ENCODE data around the gene SMYD3.

Gene SMYD3

DNA sequence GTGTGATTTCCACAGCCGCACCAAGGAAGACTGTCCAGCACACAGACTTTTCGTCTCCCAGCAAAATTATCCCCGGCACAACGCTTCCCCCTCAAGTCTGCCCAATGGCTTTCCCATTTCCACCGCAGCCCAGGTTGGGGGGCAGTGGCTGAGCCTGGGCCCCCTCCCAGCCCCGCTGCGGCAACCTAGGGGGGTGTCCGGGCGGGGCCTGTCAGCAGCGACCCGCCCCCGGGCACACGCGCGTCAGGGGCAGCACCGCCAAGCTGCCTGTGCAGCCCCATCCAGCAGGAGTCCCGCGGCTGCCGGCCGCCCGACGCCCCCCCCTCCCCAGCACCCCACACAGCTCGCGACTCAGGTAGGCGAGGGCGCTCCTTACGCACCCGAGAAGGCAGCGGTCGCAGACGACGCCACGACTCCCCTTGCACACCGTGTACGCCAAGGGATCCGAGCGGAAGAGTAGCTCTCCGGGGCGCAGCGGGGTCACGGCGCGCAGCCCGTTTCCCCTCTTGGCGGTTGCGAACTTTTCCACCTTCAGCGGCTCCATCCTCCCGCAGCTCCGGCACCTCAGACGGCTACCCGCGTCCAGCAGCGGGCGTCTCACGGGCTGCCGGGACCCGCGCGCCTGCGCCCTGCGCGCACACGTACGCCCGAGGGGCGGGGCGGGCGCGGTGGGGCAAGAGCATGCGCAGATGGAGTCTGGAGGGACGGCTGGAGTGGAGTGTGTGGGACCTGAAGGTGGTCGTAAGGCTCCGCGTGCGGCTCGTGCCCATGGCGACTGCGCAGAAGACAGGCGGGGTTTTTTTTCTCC is at the start of gene SMYD3:
TSS of gene SMYD3 (minus strand) at position 606 of the 808 bp plus-strand sequence.
- peak; percentile 32 for DNase-seq

DNA sequence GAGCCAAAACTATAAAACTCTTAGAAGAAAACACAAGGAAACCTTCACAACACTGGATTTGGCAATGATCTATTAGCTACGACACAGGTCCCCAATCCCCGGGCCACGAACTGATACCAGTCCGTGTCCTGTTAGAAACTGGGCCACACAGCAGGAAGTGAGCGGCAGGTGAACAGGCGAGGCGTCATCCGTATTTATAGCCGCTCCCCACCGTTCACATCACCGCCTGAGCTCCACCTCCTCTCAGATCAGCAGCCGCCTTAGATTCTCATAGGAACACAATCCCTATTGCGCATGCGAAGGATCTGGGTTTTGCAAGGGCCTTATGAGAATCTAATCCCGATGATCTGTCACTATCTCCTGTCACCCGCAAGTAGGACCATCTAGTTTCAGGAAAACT is 47.1 kb upstream of the SMYD3 start:
- no peak for DNase-seq

DNA sequence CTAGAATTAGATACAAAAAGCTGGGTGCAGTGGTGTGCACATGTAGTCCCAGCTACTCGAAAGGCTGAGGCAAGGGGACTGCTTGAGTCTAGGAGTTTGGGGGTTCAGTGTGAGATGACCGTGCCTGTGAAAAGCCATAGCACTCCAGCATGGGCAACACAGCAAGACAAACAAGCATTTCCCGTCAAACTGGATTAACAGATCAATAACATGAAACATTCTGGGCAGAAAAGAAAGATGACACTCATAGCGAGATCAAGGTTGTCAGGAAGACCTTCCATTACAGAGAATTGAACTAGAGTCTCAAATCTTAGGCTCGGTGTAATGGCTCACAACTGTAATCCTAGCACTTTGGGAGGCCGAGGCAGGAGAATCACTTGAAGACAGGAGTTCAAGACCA is 45.0 kb upstream of the SMYD3 start:
- no peak for DNase-seq

DNA sequence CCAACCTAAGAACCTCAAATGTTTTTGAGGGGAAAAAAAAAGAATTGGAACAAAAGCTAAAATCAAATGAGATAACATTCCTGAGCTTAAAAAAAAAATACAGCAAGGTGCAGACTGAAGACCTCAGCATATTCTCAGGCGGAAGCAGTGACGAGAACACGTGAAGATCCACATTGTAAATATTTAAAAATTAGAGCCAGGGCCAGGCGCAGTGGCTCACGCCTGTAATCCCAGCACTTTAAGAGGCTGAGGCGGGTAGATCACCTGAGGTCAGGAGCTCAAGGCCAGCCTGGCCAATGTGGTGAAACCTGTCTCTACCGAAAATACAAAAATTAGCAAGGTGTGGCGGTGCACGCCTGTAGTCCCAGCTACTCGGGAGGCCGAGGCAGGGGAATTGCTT is 43.3 kb upstream of the SMYD3 start:
- no peak for DNase-seq

DNA sequence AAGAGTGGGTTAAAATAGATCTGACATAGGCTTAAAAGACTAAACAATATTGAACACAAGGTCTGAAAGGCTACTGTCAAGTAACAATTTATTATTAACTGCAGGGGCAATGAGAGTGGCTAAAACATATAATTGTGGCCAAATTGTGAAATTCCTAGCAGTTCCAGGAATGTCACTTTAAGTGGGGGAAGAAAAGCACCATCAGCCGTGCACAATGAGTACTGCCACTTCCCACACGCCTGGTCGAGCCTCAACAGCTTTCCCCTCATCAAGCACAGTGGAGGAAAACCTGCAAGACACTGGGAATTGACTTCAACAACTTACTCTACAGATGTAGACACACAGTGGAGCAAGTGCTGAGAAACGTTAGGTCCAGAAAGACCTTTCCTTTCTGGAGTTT is 42.6 kb upstream of the SMYD3 start:
- DNase-seq = no peak

DNA sequence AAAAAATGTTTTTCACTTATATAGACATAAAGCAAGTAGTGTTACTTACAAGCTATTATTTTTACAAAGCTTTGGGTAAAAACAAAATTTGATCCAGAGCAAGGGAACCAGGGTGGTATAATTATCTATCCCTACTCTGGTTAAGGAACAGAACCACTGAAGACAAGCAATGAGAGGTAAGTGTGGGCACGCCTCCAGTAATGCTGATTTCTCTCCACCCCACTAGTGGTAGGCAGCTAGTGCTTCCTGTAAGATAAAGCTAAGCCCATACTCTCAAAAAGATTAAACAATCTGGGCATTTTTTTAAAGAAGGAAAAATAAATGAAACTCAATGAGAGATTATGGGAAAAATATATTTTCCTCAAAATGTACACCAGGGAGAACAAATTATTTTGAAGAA is 36.9 kb upstream of the SMYD3 start:
- DNase-seq = no peak

DNA sequence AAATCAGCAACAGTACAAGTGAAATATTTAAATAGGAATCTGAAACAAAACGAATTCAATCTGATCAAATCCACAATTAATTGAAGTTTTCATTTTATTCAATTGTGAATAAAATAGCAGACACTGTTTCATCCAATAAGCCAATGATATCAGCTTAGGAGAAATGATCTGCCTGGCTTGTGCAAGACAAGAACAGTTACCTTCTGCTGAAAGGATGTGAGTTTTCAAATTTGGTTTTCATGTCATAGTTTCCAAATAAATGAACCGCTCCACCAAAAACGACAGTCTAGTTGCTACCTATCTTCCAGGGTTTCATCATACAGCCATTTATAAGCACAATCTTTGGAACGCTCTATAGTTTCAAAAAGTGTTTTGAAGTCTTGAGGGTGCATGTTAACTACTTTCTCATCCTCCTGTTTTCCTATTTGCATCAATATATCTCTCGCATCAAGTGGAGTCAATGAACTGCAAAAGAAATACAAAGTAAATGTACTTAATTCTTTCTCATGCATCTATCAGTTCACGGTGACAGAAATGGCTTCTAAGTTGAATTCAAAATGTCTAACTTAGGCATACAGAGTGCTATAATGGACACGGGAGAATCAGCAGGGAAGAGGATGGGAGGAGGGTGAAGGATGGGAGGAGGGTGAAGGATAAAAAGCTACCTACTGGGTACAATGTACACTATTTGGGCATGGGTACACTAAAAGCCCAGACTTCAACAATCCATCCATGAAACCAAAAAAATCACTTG is 33.8 kb upstream of the SMYD3 start:
- no peak for DNase-seq

DNA sequence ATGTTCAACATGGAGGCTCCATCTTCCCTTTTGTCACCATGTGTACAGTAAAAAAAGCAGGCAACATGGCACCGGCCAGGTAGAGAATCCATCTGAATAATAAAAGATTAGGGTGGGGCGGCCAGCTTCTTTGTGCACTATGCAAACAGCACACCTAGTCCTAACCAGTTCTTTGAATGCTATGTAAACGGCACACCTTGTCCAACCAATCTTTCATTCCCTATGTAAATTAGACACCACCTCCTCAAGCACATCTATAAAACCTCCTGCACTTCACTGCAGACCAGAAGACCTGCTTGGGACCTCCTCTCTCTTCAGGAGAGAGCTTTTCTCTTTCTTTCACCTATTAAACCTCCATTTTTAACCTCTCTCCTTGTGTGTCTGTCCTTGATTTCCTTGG is 30.8 kb upstream of the SMYD3 start:
- peak; percentile 84 for DNase-seq

DNA sequence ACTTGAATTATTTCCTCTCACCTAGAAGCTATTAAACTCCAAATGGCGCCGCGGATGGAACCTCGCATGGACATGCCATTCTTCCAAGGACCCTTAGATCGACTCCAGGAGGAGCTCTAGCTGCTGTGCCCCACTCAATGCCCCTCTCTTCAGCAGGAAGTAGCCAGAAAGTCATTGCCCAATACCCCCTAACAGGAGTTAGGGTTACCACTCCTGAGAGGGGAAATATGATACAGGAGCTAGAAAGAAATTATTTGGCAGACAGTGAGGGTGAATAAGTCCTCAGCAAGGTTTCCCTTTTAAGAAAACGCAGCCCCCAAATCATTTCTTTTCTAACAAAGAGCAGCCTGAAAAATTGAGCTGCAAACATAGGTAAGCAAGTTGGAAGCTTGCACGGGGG is 30.4 kb upstream of the SMYD3 start:
- DNase-seq = no peak

DNA sequence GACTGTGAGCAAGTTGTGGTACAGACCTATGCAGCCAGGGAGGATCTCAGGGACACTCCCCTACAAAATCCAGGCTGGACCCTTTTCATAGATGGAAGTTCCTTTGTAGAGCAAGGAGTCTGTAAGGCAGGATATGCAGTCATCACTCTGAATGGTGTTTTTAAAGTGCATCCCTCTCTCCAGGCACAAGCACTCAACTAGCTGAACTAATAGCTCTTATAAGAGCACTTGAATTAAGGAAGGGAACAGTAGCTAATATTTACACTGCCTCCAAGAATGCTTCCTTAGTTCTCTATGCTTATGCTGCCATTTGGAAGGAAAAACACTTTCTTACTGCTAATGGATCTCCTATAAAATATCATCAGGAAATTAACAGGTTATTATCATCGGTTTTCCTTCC is 27.0 kb upstream of the SMYD3 start:
- no peak for DNase-seq

DNA sequence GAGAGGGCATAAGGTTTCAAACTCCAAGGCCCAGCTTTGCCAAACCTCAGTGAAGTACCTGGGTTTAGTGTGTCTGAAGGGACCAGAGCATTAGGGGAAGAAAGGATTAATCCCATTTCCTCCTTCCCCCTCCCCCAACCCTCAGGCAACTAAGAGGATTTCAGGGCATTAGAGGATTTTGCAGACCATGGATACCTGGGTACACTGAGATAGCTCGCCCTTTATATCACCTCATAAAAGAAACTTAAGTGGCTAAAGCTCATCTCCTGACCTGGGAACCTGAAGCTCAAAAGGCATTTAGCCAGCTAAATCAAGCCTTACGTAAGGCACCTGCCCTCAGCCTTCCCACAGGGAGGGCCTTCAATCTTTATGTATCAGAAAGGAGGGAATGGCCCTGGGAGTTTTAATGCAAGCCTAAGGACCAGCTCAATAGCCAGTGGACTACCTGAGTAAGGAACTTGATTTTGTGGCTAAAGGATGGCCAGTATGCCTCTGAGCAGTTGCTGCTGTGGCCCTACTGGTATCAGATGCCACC is 26.4 kb upstream of the SMYD3 start:
- no peak for DNase-seq

DNA sequence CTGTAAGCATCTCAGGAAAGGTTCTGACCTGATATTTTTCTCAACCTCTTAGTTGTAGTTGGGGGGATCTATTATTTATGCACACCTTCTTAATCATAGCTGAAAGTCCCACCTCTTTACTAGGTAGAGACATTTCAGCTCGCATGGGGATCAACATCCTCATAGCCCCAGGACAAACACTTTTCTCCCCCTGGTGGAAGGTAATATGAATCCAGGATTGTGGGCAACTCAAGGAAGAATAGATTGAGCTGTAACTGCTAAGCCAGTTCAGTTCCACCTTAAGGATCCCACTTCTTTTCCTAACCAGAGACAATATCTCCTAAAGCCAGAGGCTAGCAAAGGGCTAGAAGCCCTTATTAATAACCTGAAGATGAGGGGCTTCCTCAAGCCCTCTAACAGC is 25.4 kb upstream of the SMYD3 start:
- DNase-seq = no peak

DNA sequence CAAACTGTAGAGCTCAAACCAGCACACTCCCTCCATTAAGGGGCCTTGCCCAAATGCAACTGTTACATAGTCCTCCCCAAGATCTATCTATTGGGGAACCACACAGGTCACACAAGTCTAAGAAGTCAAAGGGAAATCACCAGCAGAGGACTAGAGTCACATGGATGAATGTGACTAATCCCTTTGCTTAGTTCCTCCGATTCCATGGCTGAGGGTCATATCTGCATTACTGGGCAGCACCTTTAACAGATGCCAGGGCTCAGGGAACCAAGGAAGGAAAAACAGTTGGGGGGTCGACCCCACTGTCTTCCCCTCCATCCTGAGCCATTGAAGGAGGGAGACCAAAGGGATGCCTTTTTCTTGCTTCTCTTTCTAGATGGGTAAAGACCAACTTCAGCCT is 23.4 kb upstream of the SMYD3 start:
- DNase-seq = no peak

DNA sequence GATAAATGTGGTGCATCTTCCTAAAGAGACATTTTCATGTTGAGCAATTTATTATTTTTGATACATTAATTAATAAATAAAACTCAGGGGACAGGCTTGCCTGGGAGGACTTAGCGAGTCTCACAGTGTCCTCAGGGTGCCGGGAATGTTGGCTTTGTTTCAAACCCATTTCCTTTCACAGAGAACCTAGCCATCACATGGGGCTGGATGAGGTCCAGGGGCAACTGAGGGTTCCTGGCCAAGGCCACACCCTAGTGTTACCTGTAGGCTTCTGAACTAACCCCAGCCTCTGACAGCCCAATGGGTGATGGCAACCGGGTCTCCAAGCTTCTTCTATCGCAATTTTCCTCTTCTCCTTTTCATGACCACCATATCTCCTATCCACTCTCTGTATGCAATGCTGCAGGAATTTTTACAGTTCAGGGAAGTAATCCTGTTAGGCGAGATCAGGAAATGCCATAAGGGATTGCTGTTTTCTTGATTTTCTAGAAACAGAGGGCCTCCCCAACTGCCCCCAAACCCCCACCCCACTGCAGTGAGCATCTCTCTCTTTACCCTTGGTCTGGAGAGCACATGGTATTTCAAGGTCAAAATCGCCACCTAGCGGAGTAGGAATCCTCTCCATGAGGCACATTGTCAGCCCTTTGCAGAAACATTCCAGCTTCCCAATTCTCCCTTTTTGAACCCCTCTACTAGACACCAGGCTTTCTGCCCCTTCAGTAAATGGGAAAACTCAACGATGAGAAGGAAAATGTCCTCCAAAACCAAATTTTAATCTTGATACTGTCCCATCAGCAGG is 22.1 kb upstream of the SMYD3 start:
- no peak for DNase-seq

DNA sequence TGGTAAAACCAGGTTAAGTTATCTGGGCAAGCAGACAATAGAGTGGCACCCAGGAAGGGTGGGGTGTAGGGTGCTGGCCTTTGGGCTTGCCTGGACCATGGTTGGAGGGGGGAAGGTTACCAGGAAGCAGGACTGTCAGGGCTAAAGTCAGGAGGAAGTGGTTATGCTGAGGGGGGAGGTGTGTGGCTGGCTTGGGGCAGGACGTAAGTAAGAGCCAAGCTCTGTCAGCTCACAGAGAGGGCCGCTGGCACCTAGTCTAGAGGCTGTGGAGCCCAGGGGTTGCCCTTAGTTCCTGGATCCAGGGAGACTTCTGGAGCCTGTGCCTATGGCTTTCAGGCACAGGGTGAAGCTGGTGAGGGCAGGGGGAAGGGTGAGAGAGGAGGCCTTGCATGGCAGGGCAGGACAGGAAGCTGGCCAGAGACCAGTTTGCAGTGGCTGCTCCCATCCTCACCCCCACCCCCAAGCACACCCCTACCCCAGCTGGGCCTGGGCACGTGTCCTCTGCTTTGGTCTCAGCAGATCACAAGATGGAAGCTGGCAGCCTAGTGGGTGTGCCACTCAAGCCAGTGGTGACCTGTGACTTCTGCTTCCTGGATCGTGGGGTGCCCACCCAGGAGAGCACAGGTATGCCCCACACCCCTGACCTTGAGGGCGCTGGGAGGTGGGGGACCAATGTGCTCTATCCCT is 20.5 kb upstream of the SMYD3 start:
- no peak for DNase-seq

DNA sequence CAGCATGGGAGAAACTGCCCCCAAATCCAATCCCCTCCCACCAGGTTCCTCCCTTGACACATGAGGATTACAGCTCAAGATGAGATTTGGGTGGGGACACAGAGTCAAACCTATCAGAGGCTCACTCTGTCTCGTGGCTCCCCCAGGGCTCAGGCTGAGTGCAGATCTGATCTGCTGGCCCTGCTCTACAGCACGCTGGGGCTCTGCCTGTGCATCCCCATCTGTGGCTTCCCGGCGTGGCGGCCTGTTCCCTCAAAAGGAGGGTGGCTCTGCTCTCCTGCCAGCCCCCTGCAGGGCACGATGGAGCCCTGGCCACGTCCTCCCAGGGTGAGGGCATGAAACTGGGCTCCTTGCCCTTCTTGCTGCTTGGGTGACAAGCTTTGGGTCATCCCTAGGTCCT is 19.8 kb upstream of the SMYD3 start:
- DNase-seq = no peak

DNA sequence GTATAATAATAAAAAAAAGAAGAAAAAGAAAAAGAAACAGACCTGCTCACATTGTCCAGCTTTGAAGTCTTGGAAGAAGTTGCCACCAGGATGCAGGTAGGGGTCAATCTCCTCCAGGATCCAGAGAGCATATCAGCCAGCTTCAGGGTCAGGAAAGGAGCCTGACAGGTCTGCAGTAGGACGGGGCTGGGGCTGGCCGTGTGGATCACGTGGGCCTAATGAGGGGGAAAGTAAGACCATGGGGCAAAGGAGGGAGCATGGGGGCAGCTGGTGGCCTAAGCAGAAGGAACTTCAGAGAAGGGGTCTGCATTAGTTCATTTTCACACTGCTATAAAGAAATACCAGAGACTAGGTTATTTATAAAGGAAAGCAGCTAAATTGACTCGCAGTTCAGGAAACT is 19.3 kb upstream of the SMYD3 start:
- no peak for DNase-seq

DNA sequence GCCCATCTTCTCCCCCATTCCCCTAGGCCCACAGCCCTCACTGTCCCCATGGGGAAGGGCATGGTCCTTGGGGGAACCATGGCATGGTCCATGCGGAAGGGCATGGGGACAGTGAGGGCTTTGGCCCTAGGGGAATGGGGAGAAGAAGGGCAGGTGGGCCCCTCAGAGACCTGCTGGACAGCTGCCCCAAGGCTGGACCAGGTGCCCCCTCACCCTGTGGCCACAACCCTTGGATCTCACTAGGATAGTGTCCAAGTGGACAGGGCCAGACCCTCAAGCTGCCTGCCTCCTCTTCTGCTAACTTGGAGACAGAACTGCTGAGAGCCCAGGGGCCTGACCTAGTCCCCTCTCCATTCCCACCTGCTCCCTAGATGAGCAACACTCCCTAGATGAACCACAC is 12.4 kb upstream of the SMYD3 start:
- DNase-seq = no peak

DNA sequence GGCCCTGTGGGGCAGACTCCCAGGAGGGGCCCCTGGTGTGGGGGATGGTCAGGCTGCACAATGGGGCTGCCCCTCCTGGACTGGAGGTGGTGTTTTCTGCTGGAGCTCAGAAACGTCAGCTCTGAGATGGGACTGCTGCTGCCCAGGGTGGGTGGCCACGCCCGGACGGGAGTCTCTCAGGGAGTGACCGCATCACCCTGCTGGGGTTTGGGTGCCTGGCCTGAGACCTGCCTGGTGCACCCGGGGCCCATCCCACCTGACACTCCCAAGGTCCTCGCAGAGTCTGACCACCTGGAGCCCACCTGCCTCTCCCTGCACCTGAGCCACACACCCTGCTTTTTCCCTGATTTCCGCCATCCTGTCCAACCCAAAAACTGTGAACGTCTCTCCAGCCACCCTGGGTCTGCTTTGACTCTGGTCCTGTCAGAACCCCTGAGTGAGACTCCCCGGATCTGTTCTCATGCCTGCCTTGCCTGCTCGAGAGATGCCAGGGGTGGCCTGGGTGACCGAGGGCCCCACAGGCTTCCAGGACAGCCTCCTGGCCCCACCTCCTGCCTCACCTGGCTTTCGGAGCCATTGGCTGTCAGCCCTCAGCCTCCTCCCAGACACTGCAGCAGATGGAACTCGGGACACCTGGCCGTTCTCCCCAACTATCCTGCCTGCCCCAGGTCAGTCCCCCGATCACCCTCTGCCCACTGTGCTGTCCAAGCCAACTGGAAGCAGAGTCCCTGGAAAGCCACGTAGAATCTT is 11.6 kb upstream of the SMYD3 start:
- no peak for DNase-seq

DNA sequence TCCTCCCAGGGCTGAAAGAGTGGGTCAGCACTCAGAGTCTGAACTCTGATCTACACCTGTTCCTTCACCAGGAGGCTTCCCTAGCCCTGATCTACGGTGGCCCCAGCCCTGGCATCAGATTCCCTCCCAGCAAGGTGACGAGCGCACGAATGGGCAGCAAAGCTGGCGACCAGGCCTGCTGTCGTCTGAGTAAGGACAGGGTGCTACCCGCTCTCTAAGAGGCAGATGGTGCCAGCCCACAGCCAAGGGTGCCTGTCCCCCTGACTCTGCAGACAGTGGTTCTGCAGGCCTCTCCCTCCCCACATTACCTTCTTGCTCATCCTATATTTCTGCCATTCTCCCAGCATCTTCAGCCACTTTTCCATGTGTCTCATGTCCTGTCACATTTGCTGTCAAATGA is 10.3 kb upstream of the SMYD3 start:
- no peak for DNase-seq

DNA sequence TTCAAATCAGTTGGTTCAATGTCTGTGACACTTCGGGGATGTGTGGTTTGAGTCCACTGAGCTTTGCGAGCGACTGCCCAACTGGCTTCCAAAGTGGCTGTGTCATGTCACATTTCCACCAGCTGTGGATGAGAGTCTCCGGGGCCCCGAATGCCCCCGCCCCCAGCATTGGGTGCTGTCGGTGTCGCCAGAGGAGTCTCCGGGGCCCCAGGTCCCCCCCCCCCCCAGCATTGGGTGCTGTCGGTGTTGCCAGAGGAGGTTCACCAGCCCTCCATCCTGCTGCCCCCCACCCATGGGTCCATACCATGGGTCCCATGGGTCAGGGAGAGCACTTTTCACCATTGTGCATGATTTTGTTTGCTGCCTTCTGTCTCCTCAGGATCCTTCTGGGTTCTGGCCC is 9.0 kb upstream of the SMYD3 start:
- DNase-seq = no peak

DNA sequence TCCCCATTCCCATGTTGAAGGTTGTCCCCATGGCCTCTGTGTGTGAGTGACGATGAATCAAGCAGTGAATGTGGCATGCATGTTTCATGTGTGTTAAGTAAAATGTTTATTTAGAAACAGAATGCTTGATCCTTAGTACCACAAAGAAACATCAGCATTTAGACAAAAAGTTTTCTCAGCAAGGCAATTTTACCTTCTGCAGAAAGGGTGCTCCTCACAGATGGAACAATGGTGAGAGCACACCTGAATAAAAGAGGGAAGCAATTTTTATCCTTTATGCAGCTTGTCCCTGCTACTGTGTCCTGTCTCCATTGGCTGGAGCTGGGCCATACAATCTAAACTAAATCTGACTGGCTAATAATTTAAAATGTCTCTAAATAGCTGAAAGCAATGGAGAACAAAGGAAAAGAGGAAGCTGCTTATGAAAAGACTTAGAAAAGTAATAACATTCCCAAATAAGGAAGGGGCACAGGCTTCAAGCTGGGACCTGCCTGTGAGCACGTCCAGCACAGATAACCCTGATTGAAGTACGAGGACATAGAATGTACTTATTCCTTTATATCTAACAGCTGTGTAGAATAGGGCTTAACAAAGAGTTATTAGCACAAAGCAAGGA is 8.4 kb upstream of the SMYD3 start:
- no peak for DNase-seq
